Mesendoderm (in vitro differentiated cells): ENCODE data around the gene ITSN1.

ENCODE experiments used
- DNase-seq: peaks from one replicate; pipeline ENCODE4 v3.0.0; 2013
- H2AK5ac ChIP-seq: 2 replicates; pipeline ENCODE4 v1.6.1; 2013; ENCODE audit warnings: low read length, inconsistent platforms
- H2BK120ac ChIP-seq: 2 replicates; pipeline ENCODE4 v1.6.1; 2013; ENCODE audit warnings: low read depth, mild to moderate bottlenecking, low read length, moderate library complexity, mixed read lengths
- H2BK15ac ChIP-seq: replicated peaks from 2 replicates; pipeline ENCODE4 v1.6.1; 2013; ENCODE audit warnings: low read depth, mild to moderate bottlenecking, moderate library complexity
- H2BK5ac ChIP-seq: 2 replicates; pipeline ENCODE4 v1.6.1; 2013; ENCODE audit warnings: low read length, inconsistent platforms
- H3K18ac ChIP-seq: 2 replicates; pipeline ENCODE4 v1.6.1; 2013; ENCODE audit warnings: mild to moderate bottlenecking, low read length, mixed read lengths
- H3K23ac ChIP-seq: one replicate; pipeline ENCODE4 v1.6.1; 2013; ENCODE audit warnings: low read length
- H3K27ac ChIP-seq: 2 replicates; pipeline ENCODE4 v1.5.1; 2013; ENCODE audit warnings: low read depth, mild to moderate bottlenecking, inconsistent platforms, low read length, moderate library complexity
- H3K27me3 ChIP-seq: 2 replicates; pipeline ENCODE4 v1.6.1; 2013; ENCODE audit warnings: low read length, control low read depth, mild to moderate bottlenecking, inconsistent platforms; ENCODE audit not compliant: insufficient read depth, poor library complexity
- H3K36me3 ChIP-seq: 2 replicates; pipeline ENCODE4 v1.6.1; 2013; ENCODE audit warnings: low read length, inconsistent platforms; ENCODE audit not compliant: control insufficient read depth, insufficient read depth
- H3K4ac ChIP-seq: one replicate; pipeline ENCODE4 v1.6.1; 2013; ENCODE audit warnings: low read depth, mild to moderate bottlenecking, low read length, moderate library complexity
- H3K4me1 ChIP-seq: 2 replicates; pipeline ENCODE4 v1.6.1; 2013; ENCODE audit warnings: low read depth, low read length, inconsistent platforms; ENCODE audit not compliant: control insufficient read depth
- H3K4me2 ChIP-seq: 2 replicates; pipeline ENCODE4 v1.6.1; 2013; ENCODE audit warnings: low read length
- H3K4me3 ChIP-seq: 2 replicates; pipeline ENCODE4 v1.5.1; 2013; ENCODE audit warnings: mild to moderate bottlenecking, low read length
- H3K56ac ChIP-seq: one replicate; pipeline ENCODE4 v1.6.1; 2013; ENCODE audit warnings: low read length
- H3K79me1 ChIP-seq: 2 replicates; pipeline ENCODE4 v1.6.1; 2013; ENCODE audit warnings: low read length, inconsistent platforms
- H3K79me2 ChIP-seq: 2 replicates; pipeline ENCODE4 v1.6.1; 2013; ENCODE audit warnings: mild to moderate bottlenecking, low read length; ENCODE audit not compliant: control insufficient read depth, insufficient read depth
- H3K9ac ChIP-seq: 2 replicates; pipeline ENCODE4 v1.6.1; 2013; ENCODE audit warnings: low read length, inconsistent platforms
- H4K5ac ChIP-seq: one replicate; pipeline ENCODE4 v1.6.1; 2013; ENCODE audit warnings: low read length
- H4K8ac ChIP-seq: one replicate; pipeline ENCODE4 v1.6.1; 2013; ENCODE audit warnings: low read depth, mild to moderate bottlenecking, control low read depth, low read length, moderate library complexity
- WGBS: extraction: QIAGEN DNeasy Blood & Tissue Kit; methylation state at CpG from one replicate; pipeline ENCODE4 v1.1.7; 2013; ENCODE audit warnings: low lambda C conversion rate, missing lambda C conversion rate; ENCODE audit not compliant: insufficient coverage; ENCODE audit errors: extremely low coverage; 5-methylcytosine and 5-hydroxymethylcytosine counted together

ITSN1 gene

DNA sequence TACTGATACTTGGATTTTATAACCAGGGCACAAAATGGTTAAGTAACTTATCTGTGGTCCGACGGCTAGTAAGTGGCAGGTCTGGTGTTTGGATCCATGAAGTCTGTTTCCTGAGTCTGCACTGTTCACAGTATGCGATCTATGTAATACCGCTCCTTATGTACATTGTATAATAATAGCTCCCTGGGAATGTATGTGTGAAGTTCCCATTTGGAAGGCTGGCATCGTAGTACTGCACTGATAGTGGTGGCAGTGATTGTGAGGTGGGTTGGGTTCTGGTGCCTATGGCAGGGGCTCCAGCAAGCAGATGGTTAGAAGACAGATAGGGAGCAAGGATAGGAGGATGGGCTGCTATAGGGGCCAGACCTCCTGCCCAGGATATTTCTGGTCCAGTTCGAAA is 25.3 kb downstream of the ITSN1 start:
- Histone ChIP-seq H2BK5ac (no peak overlapping the region), H3K9ac (no peak overlapping the region), H3K4ac (no peak overlapping the region), H3K36me3 (no peaks in the 10 kb centered on the region), H3K18ac (no peak overlapping the region), H3K27ac (no peak overlapping the region), H3K4me3 (no peak overlapping the region), H4K8ac (no peak overlapping the region), H3K79me1 (peaks cover 12% of the 10 kb centered on the region), H2BK15ac (no peak overlapping the region), H3K27me3 (no peaks in the 10 kb centered on the region), H2AK5ac (no peak overlapping the region), H4K5ac (no peak overlapping the region), H3K4me2 (no peak overlapping the region), H3K79me2 (peaks cover 54% of the 10 kb centered on the region), H3K4me1 (peaks cover 2% of the 10 kb centered on the region), H3K56ac (no peak overlapping the region), H2BK120ac (no peak overlapping the region), H3K23ac (no peak overlapping the region)
- no peak for DNase-seq
- no CpG with 5 or more reads among the region's 6 CpGs for WGBS

DNA sequence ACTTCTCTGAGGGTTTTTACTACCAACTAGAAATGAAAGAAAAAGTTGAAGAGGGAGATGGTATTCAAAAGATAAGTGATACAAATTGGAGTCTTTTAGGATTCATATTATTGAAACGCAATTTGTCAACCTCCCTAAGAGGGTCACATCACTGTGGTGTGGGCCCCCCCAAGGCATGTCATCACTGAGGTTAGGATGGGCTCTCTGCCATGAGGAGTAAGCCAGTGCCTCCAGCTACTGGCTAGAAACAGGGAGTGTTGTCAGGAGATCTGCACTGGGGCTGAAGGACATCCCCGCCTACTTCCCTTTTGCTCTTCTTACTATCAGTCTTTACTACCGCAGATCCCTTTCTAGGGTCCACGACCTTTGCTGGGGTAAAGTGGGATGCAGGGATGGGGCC is 25.9 kb downstream of the ITSN1 start:
- no peaks in the 10 kb centered on the region for H3K27me3 ChIP-seq
- no peak overlapping the region for H2BK5ac ChIP-seq
- H4K8ac ChIP-seq: no peak overlapping the region
- no peak overlapping the region for H3K4ac ChIP-seq
- H3K9ac ChIP-seq: no peak overlapping the region
- WGBS: no CpG with 5 or more reads among the region's 4 CpGs
- no peak overlapping the region for H3K56ac ChIP-seq
- no peak overlapping the region for H2AK5ac ChIP-seq
- H2BK15ac ChIP-seq: no peak overlapping the region
- no peak overlapping the region for H3K4me2 ChIP-seq
- DNase-seq: no peak
- no peak overlapping the region for H4K5ac ChIP-seq
- H3K4me3 ChIP-seq: no peak overlapping the region
- no peak overlapping the region for H3K27ac ChIP-seq
- H3K79me2 ChIP-seq: peaks cover 53% of the 10 kb centered on the region
- H3K36me3 ChIP-seq: no peaks in the 10 kb centered on the region
- peaks cover 12% of the 10 kb centered on the region for H3K79me1 ChIP-seq
- no peak overlapping the region for H2BK120ac ChIP-seq
- H3K4me1 ChIP-seq: peaks cover 2% of the 10 kb centered on the region
- H3K18ac ChIP-seq: no peak overlapping the region
- no peak overlapping the region for H3K23ac ChIP-seq

DNA sequence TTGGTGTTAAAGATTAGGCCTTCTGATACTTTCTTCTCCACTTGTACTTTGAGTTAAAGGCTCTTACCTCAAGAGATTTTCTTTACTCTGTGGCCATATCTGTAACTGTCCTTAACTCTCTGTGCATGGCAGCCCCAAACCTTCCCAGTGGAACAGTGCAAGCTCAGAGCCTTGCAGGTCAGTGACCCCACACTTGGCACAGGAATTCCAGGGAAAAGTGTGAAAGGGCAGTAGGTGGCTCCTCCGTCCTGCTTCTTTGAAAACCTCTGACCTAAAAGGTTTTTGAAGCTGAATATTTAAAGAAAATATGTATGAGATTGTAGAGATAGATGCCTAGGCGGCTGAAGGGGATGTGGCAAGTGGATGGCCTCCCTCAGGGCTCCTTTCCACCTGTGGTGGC is 26.3 kb downstream of the ITSN1 start:
- Histone ChIP-seq H4K8ac (no peak overlapping the region), H3K18ac (peak overlapping the region; percentile 23), H2BK15ac (no peak overlapping the region), H2AK5ac (no peak overlapping the region), H2BK5ac (no peak overlapping the region), H3K4me1 (peaks cover 2% of the 10 kb centered on the region), H3K4me2 (no peak overlapping the region), H3K4me3 (no peak overlapping the region), H3K27ac (no peak overlapping the region), H3K36me3 (no peaks in the 10 kb centered on the region), H3K79me1 (peaks cover 12% of the 10 kb centered on the region), H3K9ac (no peak overlapping the region), H3K56ac (no peak overlapping the region), H2BK120ac (no peak overlapping the region), H3K4ac (no peak overlapping the region), H3K79me2 (peaks cover 54% of the 10 kb centered on the region), H3K23ac (no peak overlapping the region), H3K27me3 (no peaks in the 10 kb centered on the region), H4K5ac (no peak overlapping the region)
- no peak for DNase-seq
- no CpG with 5 or more reads among the region's 2 CpGs for WGBS

DNA sequence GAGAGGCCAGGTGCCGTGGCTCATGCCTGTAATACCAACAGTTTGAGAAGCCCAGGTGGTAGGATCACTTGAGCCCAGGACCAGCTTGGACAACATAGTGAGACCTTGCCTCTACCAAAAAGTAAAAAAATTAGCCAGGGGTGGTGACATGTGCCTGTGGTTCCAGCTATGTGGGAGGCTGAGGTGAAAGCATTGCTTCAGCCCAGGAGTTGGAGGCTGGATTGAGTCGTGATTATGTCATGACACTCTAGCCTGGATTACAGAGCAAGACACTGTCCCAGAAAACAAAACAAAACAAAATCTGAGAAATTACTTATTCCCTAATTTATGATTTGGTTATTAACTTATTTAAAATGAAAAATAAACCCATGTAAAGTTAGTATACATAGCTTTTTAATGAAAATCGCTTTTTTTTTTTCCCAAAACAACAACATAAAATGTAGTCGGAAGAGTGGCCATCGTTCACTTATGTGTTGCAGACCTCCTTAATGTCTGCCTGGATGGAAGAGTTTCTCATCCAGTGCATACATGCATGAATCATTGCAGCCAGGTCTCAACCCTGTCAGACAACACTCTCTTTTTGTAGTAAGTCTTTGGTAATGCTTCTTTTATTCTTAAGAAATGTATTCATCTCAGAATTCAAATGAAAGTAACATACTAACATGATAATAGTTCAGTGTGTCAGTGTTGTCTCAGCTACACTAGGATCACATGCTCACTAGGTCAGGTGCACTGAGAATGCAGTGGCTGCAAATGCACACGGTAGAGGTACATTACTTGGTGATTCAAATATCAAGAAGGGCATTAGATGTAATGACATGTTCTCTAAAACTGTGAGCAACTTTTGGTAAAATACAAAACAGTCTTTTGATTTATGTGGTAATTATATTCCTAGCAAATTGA is 28.0 kb downstream of the ITSN1 start:
- no peak overlapping the region for H3K18ac ChIP-seq
- H3K4me1 ChIP-seq: peaks cover 2% of the 10 kb centered on the region
- H2BK15ac ChIP-seq: no peak overlapping the region
- H3K4me2 ChIP-seq: no peak overlapping the region
- H3K4ac ChIP-seq: no peak overlapping the region
- no CpG with 5 or more reads among the region's 6 CpGs for WGBS
- no peak overlapping the region for H3K27ac ChIP-seq
- no peak overlapping the region for H4K5ac ChIP-seq
- H3K23ac ChIP-seq: no peak overlapping the region
- no peak overlapping the region for H3K9ac ChIP-seq
- H3K56ac ChIP-seq: no peak overlapping the region
- no peaks in the 10 kb centered on the region for H3K27me3 ChIP-seq
- peaks cover 48% of the 10 kb centered on the region for H3K79me2 ChIP-seq
- no peak overlapping the region for H2BK120ac ChIP-seq
- no peak overlapping the region for H2BK5ac ChIP-seq
- DNase-seq: no peak
- no peaks in the 10 kb centered on the region for H3K36me3 ChIP-seq
- no peak overlapping the region for H4K8ac ChIP-seq
- no peak overlapping the region for H2AK5ac ChIP-seq
- peaks cover 10% of the 10 kb centered on the region for H3K79me1 ChIP-seq
- H3K4me3 ChIP-seq: no peak overlapping the region

DNA sequence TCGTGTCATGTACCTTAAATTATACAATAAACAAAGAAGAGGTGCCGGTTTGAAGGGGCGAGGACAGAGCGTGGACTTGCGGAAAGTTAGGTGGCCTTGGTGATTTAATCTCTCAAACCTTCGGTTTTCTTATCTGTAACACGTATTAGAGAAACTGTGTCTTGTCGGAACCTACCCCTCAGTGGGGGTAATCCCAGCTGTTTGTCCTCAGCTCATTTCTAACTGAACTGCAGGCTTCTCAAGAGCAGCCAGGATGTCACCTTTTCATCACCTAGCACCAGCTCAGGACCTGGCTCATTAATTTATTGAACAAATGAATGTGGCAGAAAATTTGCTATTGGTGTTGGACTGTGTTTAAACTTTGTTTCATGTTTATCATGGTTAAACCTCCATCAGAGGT is 31.2 kb downstream of the ITSN1 start:
- H3K79me1 ChIP-seq: peaks cover 9% of the 10 kb centered on the region
- peak; percentile 59 for DNase-seq
- no peak overlapping the region for H2BK120ac ChIP-seq
- WGBS: no CpG with 5 or more reads among the region's 8 CpGs
- H3K18ac ChIP-seq: no peak overlapping the region
- H3K4ac ChIP-seq: no peak overlapping the region
- H3K27ac ChIP-seq: no peak overlapping the region
- no peak overlapping the region for H4K5ac ChIP-seq
- no peaks in the 10 kb centered on the region for H3K27me3 ChIP-seq
- H4K8ac ChIP-seq: no peak overlapping the region
- H3K79me2 ChIP-seq: peaks cover 47% of the 10 kb centered on the region
- no peak overlapping the region for H2BK15ac ChIP-seq
- no peak overlapping the region for H3K23ac ChIP-seq
- no peaks in the 10 kb centered on the region for H3K4me1 ChIP-seq
- H2AK5ac ChIP-seq: no peak overlapping the region
- no peak overlapping the region for H2BK5ac ChIP-seq
- H3K9ac ChIP-seq: no peak overlapping the region
- H3K4me2 ChIP-seq: no peak overlapping the region
- no peak overlapping the region for H3K4me3 ChIP-seq
- no peak overlapping the region for H3K56ac ChIP-seq
- no peaks in the 10 kb centered on the region for H3K36me3 ChIP-seq

DNA sequence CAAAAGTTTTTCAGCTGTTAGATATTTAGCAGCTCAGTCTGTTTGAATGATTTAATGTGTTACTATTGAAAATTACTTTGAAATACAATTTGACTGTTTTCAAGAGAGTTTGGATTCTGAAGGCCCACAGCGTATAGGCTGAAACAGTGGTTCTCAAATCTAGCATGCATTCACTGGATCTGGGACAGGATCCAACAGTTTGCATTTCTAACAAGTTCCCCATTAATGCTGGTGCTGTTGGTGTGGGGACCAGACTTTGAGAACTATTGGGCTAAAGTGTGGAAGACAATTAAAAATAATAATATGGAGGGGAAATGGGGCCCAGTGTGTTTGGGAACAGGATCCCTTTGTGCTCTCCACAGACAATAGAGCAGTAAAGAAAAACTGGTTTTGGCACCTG is 31.9 kb downstream of the ITSN1 start:
- no peaks in the 10 kb centered on the region for H3K4me1 ChIP-seq
- H3K9ac ChIP-seq: no peak overlapping the region
- no peak overlapping the region for H2BK15ac ChIP-seq
- WGBS: no CpG with 5 or more reads among the region's 1 CpG
- H3K79me1 ChIP-seq: peaks cover 9% of the 10 kb centered on the region
- no peak for DNase-seq
- no peak overlapping the region for H3K23ac ChIP-seq
- no peaks in the 10 kb centered on the region for H3K27me3 ChIP-seq
- H3K27ac ChIP-seq: no peak overlapping the region
- H3K4ac ChIP-seq: no peak overlapping the region
- H2BK120ac ChIP-seq: no peak overlapping the region
- H3K36me3 ChIP-seq: no peaks in the 10 kb centered on the region
- H3K56ac ChIP-seq: no peak overlapping the region
- no peak overlapping the region for H2BK5ac ChIP-seq
- no peak overlapping the region for H3K4me2 ChIP-seq
- H2AK5ac ChIP-seq: no peak overlapping the region
- H3K79me2 ChIP-seq: peaks cover 45% of the 10 kb centered on the region
- no peak overlapping the region for H3K4me3 ChIP-seq
- peak overlapping the region; percentile 41 for H3K18ac ChIP-seq
- H4K5ac ChIP-seq: no peak overlapping the region
- no peak overlapping the region for H4K8ac ChIP-seq
